Fibroblast of lung (primary cell): Measurements from ENCODE around the gene TSPAN9. TPM values are rescaled to one million over a fixed set of nuclear protein-coding genes. Genes with fewer than 3 reads are reported as not detected.

Experiments
- DNase-seq, 2 donors: peaks; one replicate each; pipeline versions ENCODE4 v3.0.0 to v3.0.0-alpha.2; 2010; ENCODE audit warnings: low read depth in 2 of 2
- H2AFZ ChIP-seq: 2 replicates; pipeline ENCODE4 v1.5.1; 2012; ENCODE audit warnings: low read length, control low read depth, inconsistent platforms
- H3K27ac ChIP-seq: 2 replicates; pipeline ENCODE4 v1.5.1; 2011; ENCODE audit warnings: low read length, control low read depth; ENCODE audit not compliant: insufficient read depth
- H3K27me3 ChIP-seq: 2 replicates; pipeline ENCODE4 v1.5.1; 2011; ENCODE audit warnings: mild to moderate bottlenecking, low read length; ENCODE audit not compliant: control insufficient read depth, insufficient read depth
- H3K36me3 ChIP-seq: 2 replicates; pipeline ENCODE4 v1.5.1; 2011; ENCODE audit warnings: low read length; ENCODE audit not compliant: control insufficient read depth, insufficient read depth
- H3K4me1 ChIP-seq: 2 replicates; pipeline ENCODE4 v1.5.1; 2011; ENCODE audit warnings: low read length; ENCODE audit not compliant: control insufficient read depth, insufficient read depth; ENCODE audit errors: extremely low read depth
- H3K4me2 ChIP-seq: 2 replicates; pipeline ENCODE4 v1.5.1; 2011; ENCODE audit warnings: low read length, control low read depth; ENCODE audit not compliant: insufficient read depth; ENCODE audit errors: extremely low read depth
- H3K4me3 ChIP-seq, 4 experiments: fragments of 200-600 bp in 1 of 4; sonication (generic) in 1 of 4; replicated peaks in 1 of 4; 2 replicates each; pipeline ENCODE4 v1.5.1; 2011 to 2016; ENCODE audit warnings: low read length in 4 of 4, low read depth in 3 of 4, mild to moderate bottlenecking in 3 of 4, control low read depth in 2 of 4, inconsistent platforms in 1 of 4, mixed read lengths in 1 of 4; ENCODE audit not compliant: insufficient read depth in 1 of 4; ENCODE audit errors: control extremely low read depth in 1 of 4
- H3K79me2 ChIP-seq: 2 replicates; pipeline ENCODE4 v1.5.1; 2012; ENCODE audit warnings: mild to moderate bottlenecking, low read length, inconsistent platforms; ENCODE audit not compliant: control insufficient read depth, insufficient read depth
- H3K9ac ChIP-seq: 2 replicates; pipeline ENCODE4 v1.5.1; 2011; ENCODE audit warnings: mild to moderate bottlenecking, low read length, control low read depth; ENCODE audit not compliant: insufficient read depth
- H3K9me3 ChIP-seq: 2 replicates; pipeline ENCODE4 v1.5.1; 2012; ENCODE audit warnings: low read depth, low read length; ENCODE audit not compliant: control insufficient read depth, insufficient read depth
- H4K20me1 ChIP-seq: 2 replicates; pipeline ENCODE4 v1.5.1; 2011; ENCODE audit warnings: low read length; ENCODE audit not compliant: control insufficient read depth, insufficient read depth; ENCODE audit errors: extremely low read depth
- EZH2 ChIP-seq: IDR thresholded peaks from 2 replicates; pipeline ENCODE4 v1.5.1; 2012; ENCODE audit warnings: low read length, control low read depth, mild to moderate bottlenecking; ENCODE audit errors: missing control alignments
- polyA plus RNA-seq, 2 donors: library from polyadenylated mRNA; depleted of rRNA in 1 of 2; stranded (reverse) in 1 of 2; unstranded in 1 of 2; fragments of >200 nt; gene quantifications; 2 replicates each; pipeline ENCODE4 v1.2.1, GENCODE V29; 2011 to 2012; ENCODE audit warnings: missing spikeins in 1 of 2
- total RNA-seq: library from RNA; depleted of rRNA; stranded (reverse); fragments of >200 nt; gene quantifications from 2 replicates; pipeline ENCODE4 v1.2.1, GENCODE V29; 2014
- TF ChIP-seq, protein P1 (sequence below), 2 donors: IDR thresholded peaks in 1 of 2; conservative IDR thresholded peaks in 1 of 2; 1 replicate in 1 of 2; 2 replicates in 1 of 2; pipeline ENCODE4 v1.5.1; 2011 to 2012; ENCODE audit warnings: low read length in 2 of 2, control low read depth in 1 of 2, inconsistent platforms in 1 of 2, low read depth in 1 of 2, mild to moderate bottlenecking in 1 of 2

The TSPAN9 gene
- total and polyA plus RNA-seq, 2 donors (not counting 1 experiment from before 2014, with no cell fraction given) = 31.1 to 35.2 TPM

DNA sequence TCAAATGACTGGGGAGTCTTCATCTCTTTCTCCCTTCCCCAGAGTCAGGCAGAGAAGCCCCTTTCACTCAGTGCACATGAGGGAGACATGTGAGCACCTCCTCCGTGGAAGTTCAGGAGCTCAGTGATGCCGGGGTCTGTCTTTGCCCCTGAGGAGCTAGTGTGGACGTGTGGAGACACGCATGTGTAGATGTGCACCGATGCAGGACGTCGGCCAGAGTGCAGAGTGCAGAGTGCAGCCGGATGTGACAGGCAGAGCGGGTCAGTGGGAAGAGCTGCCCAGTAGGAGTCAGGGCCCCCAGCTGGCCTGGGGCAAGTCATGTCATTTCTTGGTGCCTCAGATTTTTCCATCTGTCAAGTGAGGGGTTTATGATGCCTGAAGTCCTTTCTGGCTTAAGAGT, 20.7 kb downstream of the TSPAN9 start:
- H3K27ac ChIP-seq = peak overlapping the region; percentile 6
- H3K9me3 ChIP-seq = no peaks in the 10 kb centered on the region
- H2AFZ ChIP-seq = peak overlapping the region; percentile 34
- H3K4me1 ChIP-seq = peaks cover 10% of the 10 kb centered on the region
- no peaks in the 10 kb centered on the region for H3K27me3 ChIP-seq
- no peaks in the 10 kb centered on the region for H4K20me1 ChIP-seq
- no peaks in the 10 kb centered on the region for H3K36me3 ChIP-seq
- no peak overlapping the region for H3K4me3 ChIP-seq
- no peak for DNase-seq
- H3K79me2 ChIP-seq = no peaks in the 10 kb centered on the region
- no peak overlapping the region for H3K9ac ChIP-seq
- peak overlapping the region; percentile 42 for H3K4me2 ChIP-seq
- TF ChIP-seq, protein P1, sequence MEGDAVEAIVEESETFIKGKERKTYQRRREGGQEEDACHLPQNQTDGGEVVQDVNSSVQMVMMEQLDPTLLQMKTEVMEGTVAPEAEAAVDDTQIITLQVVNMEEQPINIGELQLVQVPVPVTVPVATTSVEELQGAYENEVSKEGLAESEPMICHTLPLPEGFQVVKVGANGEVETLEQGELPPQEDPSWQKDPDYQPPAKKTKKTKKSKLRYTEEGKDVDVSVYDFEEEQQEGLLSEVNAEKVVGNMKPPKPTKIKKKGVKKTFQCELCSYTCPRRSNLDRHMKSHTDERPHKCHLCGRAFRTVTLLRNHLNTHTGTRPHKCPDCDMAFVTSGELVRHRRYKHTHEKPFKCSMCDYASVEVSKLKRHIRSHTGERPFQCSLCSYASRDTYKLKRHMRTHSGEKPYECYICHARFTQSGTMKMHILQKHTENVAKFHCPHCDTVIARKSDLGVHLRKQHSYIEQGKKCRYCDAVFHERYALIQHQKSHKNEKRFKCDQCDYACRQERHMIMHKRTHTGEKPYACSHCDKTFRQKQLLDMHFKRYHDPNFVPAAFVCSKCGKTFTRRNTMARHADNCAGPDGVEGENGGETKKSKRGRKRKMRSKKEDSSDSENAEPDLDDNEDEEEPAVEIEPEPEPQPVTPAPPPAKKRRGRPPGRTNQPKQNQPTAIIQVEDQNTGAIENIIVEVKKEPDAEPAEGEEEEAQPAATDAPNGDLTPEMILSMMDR (conservative IDR thresholded peaks at IDR 0.05 in 1 of 2, IDR thresholded peaks at IDR 0.05 in 1 of 2; ENCODE audit: low read depth in 1 of 2, low read length in 2 of 2) = no peak
- no peak for TF ChIP-seq EZH2

DNA sequence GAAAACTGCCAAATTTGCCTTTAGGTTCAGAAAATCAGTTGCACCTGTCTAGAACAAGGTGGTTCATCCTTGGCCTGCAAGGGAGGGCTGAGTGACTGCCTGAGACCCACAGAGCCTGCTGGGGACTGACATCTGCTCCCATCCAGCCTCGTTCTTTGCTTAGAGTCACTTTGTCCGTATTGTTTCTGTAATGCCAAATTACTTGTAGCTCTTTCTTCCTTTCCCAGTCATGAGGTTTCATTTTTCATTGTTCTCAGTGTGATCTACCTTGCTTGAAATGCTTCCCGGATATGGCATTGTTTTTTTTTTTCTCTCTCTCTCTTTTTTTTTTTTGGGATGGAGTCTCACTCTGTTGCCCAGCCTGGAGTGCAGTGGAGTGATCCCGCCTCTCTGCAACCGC, 21.3 kb downstream of the TSPAN9 start:
- Histone ChIP-seq H3K27ac (no peak overlapping the region), H3K9me3 (no peaks in the 10 kb centered on the region), H2AFZ (no peak overlapping the region), H3K4me2 (no peak overlapping the region), H3K4me3 (no peak overlapping the region), H3K4me1 (peaks cover 10% of the 10 kb centered on the region), H3K27me3 (no peaks in the 10 kb centered on the region), H3K79me2 (no peaks in the 10 kb centered on the region), H3K36me3 (no peaks in the 10 kb centered on the region), H3K9ac (no peak overlapping the region), H4K20me1 (no peaks in the 10 kb centered on the region)
- DNase-seq = no peak
- no peak for TF ChIP-seq EZH2
- TF ChIP-seq, protein P1 (conservative IDR thresholded peaks at IDR 0.05 in 1 of 2, IDR thresholded peaks at IDR 0.05 in 1 of 2; ENCODE audit: low read depth in 1 of 2, low read length in 2 of 2) = no peak

DNA sequence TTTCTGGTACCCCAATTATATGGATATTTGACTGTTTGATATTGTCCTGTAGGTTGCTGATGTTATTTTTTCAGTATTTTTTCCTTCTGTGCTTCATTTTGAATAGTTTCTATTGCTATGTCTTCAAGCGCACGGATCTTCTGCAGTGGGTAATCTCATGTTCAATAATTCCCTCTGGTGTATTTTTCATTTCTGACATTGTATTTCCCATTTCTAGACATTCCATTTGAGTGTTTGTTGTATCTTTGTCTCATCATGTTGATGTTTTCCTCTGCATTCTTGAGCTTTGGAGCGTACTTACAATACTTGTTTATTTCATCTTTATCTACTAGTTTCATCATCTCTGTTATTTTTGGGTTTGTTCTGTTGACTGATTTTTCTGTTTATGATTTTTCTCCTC, 22.0 kb downstream of the TSPAN9 start:
- H3K36me3 ChIP-seq = no peaks in the 10 kb centered on the region
- H3K27ac ChIP-seq = no peak overlapping the region
- no peak overlapping the region for H3K4me3 ChIP-seq
- H3K9me3 ChIP-seq = no peaks in the 10 kb centered on the region
- no peaks in the 10 kb centered on the region for H4K20me1 ChIP-seq
- DNase-seq = no peak
- no peak overlapping the region for H2AFZ ChIP-seq
- no peak for TF ChIP-seq EZH2
- TF ChIP-seq, protein P1 (conservative IDR thresholded peaks at IDR 0.05 in 1 of 2, IDR thresholded peaks at IDR 0.05 in 1 of 2; ENCODE audit: low read depth in 1 of 2, low read length in 2 of 2) = no peak
- H3K27me3 ChIP-seq = no peaks in the 10 kb centered on the region
- no peaks in the 10 kb centered on the region for H3K79me2 ChIP-seq
- H3K9ac ChIP-seq = no peak overlapping the region
- H3K4me2 ChIP-seq = no peak overlapping the region
- H3K4me1 ChIP-seq = peaks cover 10% of the 10 kb centered on the region
